Endothelial cell of hepatic sinusoid (primary cell): Measurements from ENCODE around the gene CNKSR2.

Experiments
- in situ Hi-C: cut with HindIII; loops from 2 replicates; pipeline ENCODE4 v1.10.0; 2017; ENCODE audit warnings: low sequenced_read_pairs

Gene CNKSR2

GRCh38 chrX:21590012-21590776, 216.0 kb downstream of the CNKSR2 start:
- in situ Hi-C loops, result no loop called here

- in situ Hi-C loops, result loop anchor here (5.0 kb wide), 1 partner anchor 36 kb away; no protein-coding TSS in a partner anchor
These were observed 231.8 kb downstream of the CNKSR2 start for GRCh38 chrX:21606002-21606401.

GRCh38 chrX:21610168-21610567, 235.9 kb downstream of the CNKSR2 start:
- in situ Hi-C loops, result no loop called here

GRCh38 chrX:21612154-21612553, 237.9 kb downstream of the CNKSR2 start:
- in situ Hi-C loops, result no loop called here

- in situ Hi-C loops, result no loop called here
These were observed 242.2 kb downstream of the CNKSR2 start for GRCh38 chrX:21616386-21616785.

- in situ Hi-C loops, result no loop called here
These were observed 246.0 kb downstream of the CNKSR2 start for GRCh38 chrX:21620234-21620633.

GRCh38 chrX:21623778-21624501, 249.7 kb downstream of the CNKSR2 start:
- in situ Hi-C loops, result no loop called here

GRCh38 chrX:21632027-21632426, 257.8 kb downstream of the CNKSR2 start:
- in situ Hi-C loops, result no loop called here

GRCh38 chrX:21638311-21638710, 264.1 kb downstream of the CNKSR2 start:
- in situ Hi-C loops, result no loop called here

GRCh38 chrX:21639775-21640174, 265.6 kb downstream of the CNKSR2 start:
- in situ Hi-C loops, result loop anchor here (5.0 kb wide), 1 partner anchor 32 kb away; no protein-coding TSS in a partner anchor

GRCh38 chrX:21645431-21645830, 271.2 kb downstream of the CNKSR2 start:
- in situ Hi-C loops, result no loop called here

GRCh38 chrX:21645886-21646285, 271.7 kb downstream of the CNKSR2 start:
- in situ Hi-C loops, result no loop called here

GRCh38 chrX:21655901-21656586, 281.8 kb downstream of the CNKSR2 start:
- in situ Hi-C loops, result no loop called here

GRCh38 chrX:21656587-21657317, 282.5 kb downstream of the CNKSR2 start:
- in situ Hi-C loops, result no loop called here

- in situ Hi-C loops, result no loop called here
These were observed 283.3 kb downstream of the CNKSR2 start for GRCh38 chrX:21657318-21658151.

- in situ Hi-C loops, result no loop called here
These were observed 284.0 kb downstream of the CNKSR2 start, which contains the start of gene KLHL34 for GRCh38 chrX:21658152-21658737. Gene KLHL34, minus strand, starts transcription at chrX:21658330. Its CDS starts 542 bp downstream, at chrX:21657788.

- in situ Hi-C loops, result no loop called here
These were observed 284.5 kb downstream of the CNKSR2 start for GRCh38 chrX:21658746-21659145.

- in situ Hi-C loops, result no loop called here
These were observed 285.1 kb downstream of the CNKSR2 start for GRCh38 chrX:21659320-21659719.

- in situ Hi-C loops, result no loop called here
These were observed 285.9 kb downstream of the CNKSR2 start for GRCh38 chrX:21660156-21660555.

GRCh38 chrX:21661316-21661715, 287.1 kb downstream of the CNKSR2 start:
- in situ Hi-C loops, result no loop called here
